ENCODE results near the gene GDF2. TPM values are rescaled to one million over a fixed set of nuclear protein-coding genes. Genes with fewer than 3 reads are reported as not detected.

Gene GDF2
- total RNA-seq, 1 donor from 2014 or later, result not detected

- Mint-ChIP-seq H3K27ac (ENCODE audit: unreplicated experiment) (no peak overlapping the region), H3K9me3 (ENCODE audit: unreplicated experiment) (no peaks in the 10 kb centered on the region), H3K4me1 (ENCODE audit: low read depth, unreplicated experiment) (peaks cover 5% of the 10 kb centered on the region), H3K27me3 (ENCODE audit: unreplicated experiment) (peaks cover 5% of the 10 kb centered on the region), H3K4me3 (ENCODE audit: unreplicated experiment) (no peak overlapping the region), H3K36me3 (ENCODE audit: unreplicated experiment) (no peaks in the 10 kb centered on the region)
- no peak for TF ChIP-seq CTCF (IDR thresholded peaks at IDR 0.05; ENCODE audit: partially characterized antibody, unreplicated experiment)
- no peak for DNase-seq
These were observed 3.5 kb upstream of the GDF2 start for GRCh38 chr10:47318706-47319105.

- Mint-ChIP-seq H3K4me3 (ENCODE audit: unreplicated experiment) (no peak overlapping the region), H3K4me1 (ENCODE audit: low read depth, unreplicated experiment) (peaks cover 5% of the 10 kb centered on the region), H3K27me3 (ENCODE audit: unreplicated experiment) (peaks cover 6% of the 10 kb centered on the region), H3K36me3 (ENCODE audit: unreplicated experiment) (no peaks in the 10 kb centered on the region), H3K27ac (ENCODE audit: unreplicated experiment) (no peak overlapping the region), H3K9me3 (ENCODE audit: unreplicated experiment) (no peaks in the 10 kb centered on the region)
- no peak for DNase-seq
- TF ChIP-seq CTCF (IDR thresholded peaks at IDR 0.05; ENCODE audit: partially characterized antibody, unreplicated experiment), result no peak
These were observed 2.5 kb upstream of the GDF2 start for GRCh38 chr10:47319784-47320183.

DNA sequence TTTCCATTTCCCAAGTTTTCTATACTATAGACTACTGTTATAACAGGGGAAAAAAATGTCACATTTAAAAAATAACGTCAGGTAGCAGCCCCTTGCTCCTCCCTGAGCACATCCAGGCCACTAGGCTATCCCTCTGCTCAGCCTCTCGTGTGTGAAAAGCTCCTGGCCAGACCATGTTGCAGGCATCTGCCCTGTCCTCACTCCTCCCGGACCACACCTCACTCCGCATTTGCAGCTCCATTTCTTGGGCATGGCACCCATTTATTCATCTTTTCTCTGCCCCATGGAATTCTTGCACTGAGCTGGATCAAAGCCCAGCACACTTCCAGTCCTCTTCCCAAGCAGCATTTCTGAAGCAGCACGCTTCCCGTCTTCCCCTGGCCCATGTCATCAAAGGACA is 1.4 kb upstream of the GDF2 start:
- no peak for DNase-seq
- Mint-ChIP-seq H3K4me3 (ENCODE audit: unreplicated experiment) (no peak overlapping the region), H3K27me3 (ENCODE audit: unreplicated experiment) (peaks cover 8% of the 10 kb centered on the region), H3K27ac (ENCODE audit: unreplicated experiment) (no peak overlapping the region), H3K9me3 (ENCODE audit: unreplicated experiment) (peaks cover 3% of the 10 kb centered on the region), H3K4me1 (ENCODE audit: low read depth, unreplicated experiment) (peaks cover 6% of the 10 kb centered on the region), H3K36me3 (ENCODE audit: unreplicated experiment) (no peaks in the 10 kb centered on the region)
- no peak for TF ChIP-seq CTCF (IDR thresholded peaks at IDR 0.05; ENCODE audit: partially characterized antibody, unreplicated experiment)

DNA sequence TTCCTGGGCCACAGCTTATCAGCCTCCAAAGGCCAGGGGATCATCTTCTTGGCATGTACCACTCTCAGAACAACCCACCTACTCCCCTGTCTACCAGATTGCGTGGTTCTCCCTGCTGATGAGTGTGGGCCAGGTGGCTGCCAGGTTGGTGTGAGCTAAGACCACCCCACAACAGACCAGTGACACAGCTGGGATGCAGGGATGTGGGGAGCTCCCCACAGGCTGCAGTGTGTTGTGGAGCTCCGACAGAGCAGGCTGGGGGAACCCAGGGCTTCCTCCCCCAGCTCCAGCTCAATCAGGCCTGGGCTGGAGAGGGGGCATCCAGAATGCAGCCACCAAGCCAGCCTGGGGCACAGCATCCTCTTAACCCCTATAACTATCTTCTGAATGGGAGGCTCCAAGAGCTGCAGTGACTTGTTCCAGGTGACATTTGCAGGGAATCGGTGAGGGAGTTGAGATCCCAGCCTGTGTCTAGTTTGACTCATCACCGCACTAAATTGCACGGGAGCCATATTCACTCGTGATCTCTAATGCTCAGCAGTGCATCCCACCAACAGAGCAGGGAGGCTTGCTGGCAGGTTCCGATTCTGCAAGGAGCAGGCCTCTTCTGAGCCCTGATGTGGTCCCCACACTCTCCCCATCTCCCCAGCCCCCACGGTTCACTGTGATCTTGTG is 596 bp upstream of the GDF2 start:
- Mint-ChIP-seq H3K9me3 (ENCODE audit: unreplicated experiment) (peaks cover 4% of the 10 kb centered on the region), H3K27ac (ENCODE audit: unreplicated experiment) (no peak overlapping the region), H3K4me1 (ENCODE audit: low read depth, unreplicated experiment) (peaks cover 8% of the 10 kb centered on the region), H3K27me3 (ENCODE audit: unreplicated experiment) (peaks cover 9% of the 10 kb centered on the region), H3K36me3 (ENCODE audit: unreplicated experiment) (no peaks in the 10 kb centered on the region), H3K4me3 (ENCODE audit: unreplicated experiment) (no peak overlapping the region)
- no peak for DNase-seq
- no peak for TF ChIP-seq CTCF (IDR thresholded peaks at IDR 0.05; ENCODE audit: partially characterized antibody, unreplicated experiment)

GRCh38 chr10:47323087-47323486 is 833 bp downstream of the GDF2 start:
- Mint-ChIP-seq H3K27me3 (ENCODE audit: unreplicated experiment) (peaks cover 14% of the 10 kb centered on the region), H3K4me3 (ENCODE audit: unreplicated experiment) (no peak overlapping the region), H3K4me1 (ENCODE audit: low read depth, unreplicated experiment) (peaks cover 8% of the 10 kb centered on the region), H3K27ac (ENCODE audit: unreplicated experiment) (no peak overlapping the region), H3K9me3 (ENCODE audit: unreplicated experiment) (peaks cover 6% of the 10 kb centered on the region), H3K36me3 (ENCODE audit: unreplicated experiment) (no peaks in the 10 kb centered on the region)
- DNase-seq, result no peak
- TF ChIP-seq CTCF (IDR thresholded peaks at IDR 0.05; ENCODE audit: partially characterized antibody, unreplicated experiment), result no peak

Measured in glutamatergic neuron (in vitro differentiated cells).